HG03378 (cell line): ENCODE data around the gene CLN3.
"Not testable (repeated sequence)": the region's sequence is repeated elsewhere in the genome, so short reads cannot be mapped to it uniquely, and the experiment has no call there.

ENCODE experiments used
- ATAC-seq: cut with Tn5 transposase; IDR thresholded peaks from one replicate; pipeline ENCODE4 v1.9.1; 2021; ENCODE audit warnings: mild to moderate bottlenecking, moderate library complexity; ENCODE audit not compliant: unreplicated experiment

CLN3 gene

GRCh38 chr16:28491970-28492474, at the start of gene CLN3:
Gene CLN3, minus strand, starts transcription at chr16:28492074. Its CDS starts 315 bp downstream, at chr16:28491759.
- peak; percentile 61 for ATAC-seq

- no peak for ATAC-seq
These were observed 48.5 kb upstream of the CLN3 start for GRCh38 chr16:28540346-28540745.

GRCh38 chr16:28538733-28539596, 47.1 kb upstream of the CLN3 start, which contains the start of gene NUPR1:
Gene NUPR1, minus strand, starts transcription at chr16:28538974. Its CDS starts 67 bp downstream, at chr16:28538907.
- no peak for ATAC-seq

- ATAC-seq, result no peak
These were observed 46.3 kb upstream of the CLN3 start for GRCh38 chr16:28537964-28538732.

GRCh38 chr16:28537076-28537475, 45.2 kb upstream of the CLN3 start:
- ATAC-seq, result no peak

GRCh38 chr16:28534542-28535373, 42.9 kb upstream of the CLN3 start:
- no peak for ATAC-seq

- ATAC-seq, result no peak
These were observed 41.2 kb upstream of the CLN3 start for GRCh38 chr16:28532940-28533647.

GRCh38 chr16:28531777-28532744, 40.2 kb upstream of the CLN3 start:
- ATAC-seq, result no peak

GRCh38 chr16:28529124-28529523, 37.2 kb upstream of the CLN3 start:
- ATAC-seq, result no peak

- ATAC-seq, result no peak
These were observed 36.6 kb upstream of the CLN3 start for GRCh38 chr16:28528463-28528867.

- no peak for ATAC-seq
These were observed 36.1 kb upstream of the CLN3 start for GRCh38 chr16:28527985-28528384.

- not testable (repeated sequence) for ATAC-seq
These were observed 35.4 kb upstream of the CLN3 start for GRCh38 chr16:28527100-28527785.

GRCh38 chr16:28526201-28527099, 34.6 kb upstream of the CLN3 start:
- ATAC-seq, result no peak

GRCh38 chr16:28524681-28525171, 32.9 kb upstream of the CLN3 start:
- no peak for ATAC-seq

- no peak for ATAC-seq
These were observed 30.9 kb upstream of the CLN3 start for GRCh38 chr16:28522792-28523191.

GRCh38 chr16:28521436-28521835, 29.6 kb upstream of the CLN3 start:
- no peak for ATAC-seq

GRCh38 chr16:28520672-28521071, 28.8 kb upstream of the CLN3 start:
- ATAC-seq, result no peak
